ENCODE data around the gene VIP.

VIP gene

GRCh38 chr6:152783217-152783878 is 32.8 kb downstream of the VIP start:
- no peak for DNase-seq

GRCh38 chr6:152794696-152795095 is 44.1 kb downstream of the VIP start:
- DNase-seq: no peak

- no peak for DNase-seq
These were observed 53.6 kb downstream of the VIP start for GRCh38 chr6:152804150-152804549.

All from 8988T (cell line).